ENCODE measurements around the gene SNTG2. TPM values are rescaled to one million over a fixed set of nuclear protein-coding genes. Genes with fewer than 3 reads are reported as not detected.

Gene SNTG2
- total RNA-seq, 2 experiments from 2014 or later, result not detected

DNA sequence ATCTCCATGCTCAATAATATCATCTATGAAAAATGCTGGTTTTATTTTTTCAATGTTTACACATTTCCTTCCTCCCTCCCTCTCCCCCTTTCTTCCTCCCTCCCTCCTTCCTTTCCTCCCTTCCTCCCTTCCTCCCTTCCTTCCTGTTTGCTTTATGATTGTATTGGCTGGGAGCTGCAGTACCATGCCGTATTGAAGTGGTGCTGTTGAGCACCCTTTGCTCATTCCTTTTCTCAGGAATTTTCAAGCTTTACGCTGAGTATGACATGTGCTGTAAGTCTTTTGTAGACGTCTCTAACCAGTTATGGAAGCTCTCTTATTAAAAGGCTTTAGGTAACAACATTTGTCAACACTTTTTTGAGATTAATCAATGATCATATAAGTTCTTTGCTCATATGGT is 100.4 kb downstream of the SNTG2 start:
- no peaks in the 10 kb centered on the region for H3K4me1 ChIP-seq (ENCODE audit: insufficient read depth, low read length, poor library complexity, severe bottlenecking)
- H3K27ac ChIP-seq (ENCODE audit: low read depth, low read length, poor library complexity, severe bottlenecking), result no peak overlapping the region
- no TSS peak for BruUV-seq (replicated peaks)
- H3K9me3 ChIP-seq (ENCODE audit: low read length), result no peaks in the 10 kb centered on the region
- H3K4me2 ChIP-seq (ENCODE audit: low read length), result no peak overlapping the region
- ChIA-PET CTCF (ENCODE audit: unreplicated experiment) (no interaction called here), POLR2A (interaction anchor here (0.6 kb wide), 2 partner anchors 11 to 320 kb away, joined by 3 to 5 read pairs; no protein-coding TSS in a partner anchor)
- H3K9me2 ChIP-seq (ENCODE audit: insufficient read depth, low read length), result no peaks in the 10 kb centered on the region
- H4K20me1 ChIP-seq (ENCODE audit: insufficient read depth, low read length), result no peaks in the 10 kb centered on the region
- no peaks in the 10 kb centered on the region for H3K36me3 ChIP-seq (ENCODE audit: insufficient read depth, low read length)
- H3K79me2 ChIP-seq (ENCODE audit: insufficient read depth, low read depth, low read length), result no peaks in the 10 kb centered on the region
- intact Hi-C loops (cut with micrococcal nuclease; ENCODE audit: unreplicated experiment), result no loop called here
- no peak for DNase-seq (ENCODE audit: low spot score)
- H2AFZ ChIP-seq (ENCODE audit: low read length), result no peak overlapping the region
- no peak overlapping the region for H3K4me3 ChIP-seq (ENCODE audit: low read depth, low read length, poor library complexity, severe bottlenecking)
- TF ChIP-seq, protein P1, sequence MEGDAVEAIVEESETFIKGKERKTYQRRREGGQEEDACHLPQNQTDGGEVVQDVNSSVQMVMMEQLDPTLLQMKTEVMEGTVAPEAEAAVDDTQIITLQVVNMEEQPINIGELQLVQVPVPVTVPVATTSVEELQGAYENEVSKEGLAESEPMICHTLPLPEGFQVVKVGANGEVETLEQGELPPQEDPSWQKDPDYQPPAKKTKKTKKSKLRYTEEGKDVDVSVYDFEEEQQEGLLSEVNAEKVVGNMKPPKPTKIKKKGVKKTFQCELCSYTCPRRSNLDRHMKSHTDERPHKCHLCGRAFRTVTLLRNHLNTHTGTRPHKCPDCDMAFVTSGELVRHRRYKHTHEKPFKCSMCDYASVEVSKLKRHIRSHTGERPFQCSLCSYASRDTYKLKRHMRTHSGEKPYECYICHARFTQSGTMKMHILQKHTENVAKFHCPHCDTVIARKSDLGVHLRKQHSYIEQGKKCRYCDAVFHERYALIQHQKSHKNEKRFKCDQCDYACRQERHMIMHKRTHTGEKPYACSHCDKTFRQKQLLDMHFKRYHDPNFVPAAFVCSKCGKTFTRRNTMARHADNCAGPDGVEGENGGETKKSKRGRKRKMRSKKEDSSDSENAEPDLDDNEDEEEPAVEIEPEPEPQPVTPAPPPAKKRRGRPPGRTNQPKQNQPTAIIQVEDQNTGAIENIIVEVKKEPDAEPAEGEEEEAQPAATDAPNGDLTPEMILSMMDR (conservative IDR thresholded peaks at IDR 0.05; ENCODE audit: low read length), result no peak
- TF ChIP-seq EZH2phosphoT487 (IDR thresholded peaks at IDR 0.05; ENCODE audit: borderline replicate concordance, low read depth, low read length), result no peak

DNA sequence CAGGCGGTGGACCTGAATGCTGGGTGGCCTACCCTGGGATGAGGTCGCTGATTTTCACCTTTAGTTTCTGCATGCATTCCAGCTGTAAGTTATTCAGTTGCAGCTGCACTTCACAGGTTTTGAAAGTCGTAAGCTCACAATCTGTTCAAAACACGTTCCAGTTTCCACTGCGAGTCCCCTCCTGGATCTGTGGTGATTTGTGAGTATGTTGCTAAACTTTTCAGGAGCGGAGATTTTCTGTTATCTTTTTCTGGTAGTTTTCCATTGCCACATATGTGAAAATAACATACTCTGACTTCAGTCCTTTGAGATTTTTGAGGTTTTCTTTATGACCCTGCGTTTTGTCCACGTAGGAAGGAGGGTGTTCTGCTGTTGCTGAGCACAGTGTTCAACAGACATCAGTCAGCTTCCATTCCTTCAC is 102.1 kb downstream of the SNTG2 start:
- Histone ChIP-seq H3K4me3 (ENCODE audit: low read depth, low read length, poor library complexity, severe bottlenecking) (no peak overlapping the region), H3K27ac (ENCODE audit: low read depth, low read length, poor library complexity, severe bottlenecking) (no peak overlapping the region), H4K20me1 (ENCODE audit: insufficient read depth, low read length) (no peaks in the 10 kb centered on the region), H3K4me2 (ENCODE audit: low read length) (no peak overlapping the region), H3K36me3 (ENCODE audit: insufficient read depth, low read length) (no peaks in the 10 kb centered on the region), H3K79me2 (ENCODE audit: insufficient read depth, low read depth, low read length) (no peaks in the 10 kb centered on the region), H3K9me2 (ENCODE audit: insufficient read depth, low read length) (no peaks in the 10 kb centered on the region), H2AFZ (ENCODE audit: low read length) (no peak overlapping the region), H3K9me3 (ENCODE audit: low read length) (no peaks in the 10 kb centered on the region), H3K4me1 (ENCODE audit: insufficient read depth, low read length, poor library complexity, severe bottlenecking) (no peaks in the 10 kb centered on the region)
- no TSS peak for BruUV-seq (replicated peaks)
- no peak for DNase-seq (ENCODE audit: low spot score)
- ChIA-PET CTCF (ENCODE audit: unreplicated experiment) (no interaction called here), POLR2A (no interaction called here)
- intact Hi-C loops (cut with micrococcal nuclease; ENCODE audit: unreplicated experiment), result no loop called here
- TF ChIP-seq, protein P1 (conservative IDR thresholded peaks at IDR 0.05; ENCODE audit: low read length), result no peak
- no peak for TF ChIP-seq EZH2phosphoT487 (IDR thresholded peaks at IDR 0.05; ENCODE audit: borderline replicate concordance, low read depth, low read length)

DNA sequence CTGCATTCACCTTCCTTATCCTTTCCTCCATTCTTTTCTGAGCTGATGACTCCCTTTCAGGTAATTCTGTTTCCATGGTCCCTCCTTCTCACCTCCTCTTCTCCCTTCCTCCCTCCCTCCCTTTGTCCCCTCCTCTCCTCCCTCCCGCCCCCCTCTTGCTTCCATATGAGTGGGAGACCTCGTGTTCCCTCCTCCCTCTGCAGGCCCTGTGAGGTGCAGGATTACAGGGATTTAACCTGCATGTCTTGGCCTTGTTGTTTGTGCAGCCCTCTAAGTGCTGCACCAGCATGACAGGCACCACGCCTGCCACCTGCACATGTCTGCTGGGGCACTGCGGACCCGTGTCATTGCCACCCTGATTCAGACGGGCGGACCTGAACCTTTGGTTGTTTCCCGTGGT is 103.1 kb downstream of the SNTG2 start:
- H2AFZ ChIP-seq (ENCODE audit: low read length), result no peak overlapping the region
- no peaks in the 10 kb centered on the region for H3K9me2 ChIP-seq (ENCODE audit: insufficient read depth, low read length)
- TF ChIP-seq EZH2phosphoT487 (IDR thresholded peaks at IDR 0.05; ENCODE audit: borderline replicate concordance, low read depth, low read length), result no peak
- TF ChIP-seq, protein P1 (conservative IDR thresholded peaks at IDR 0.05; ENCODE audit: low read length), result no peak
- ChIA-PET POLR2A (no interaction called here), CTCF (ENCODE audit: unreplicated experiment) (no interaction called here)
- intact Hi-C loops (cut with micrococcal nuclease; ENCODE audit: unreplicated experiment), result no loop called here
- no peak for DNase-seq (ENCODE audit: low spot score)
- no peak overlapping the region for H3K27ac ChIP-seq (ENCODE audit: low read depth, low read length, poor library complexity, severe bottlenecking)
- no peak overlapping the region for H3K4me2 ChIP-seq (ENCODE audit: low read length)
- H3K79me2 ChIP-seq (ENCODE audit: insufficient read depth, low read depth, low read length), result no peaks in the 10 kb centered on the region
- H3K9me3 ChIP-seq (ENCODE audit: low read length), result no peaks in the 10 kb centered on the region
- H3K4me3 ChIP-seq (ENCODE audit: low read depth, low read length, poor library complexity, severe bottlenecking), result no peak overlapping the region
- no peaks in the 10 kb centered on the region for H4K20me1 ChIP-seq (ENCODE audit: insufficient read depth, low read length)
- BruUV-seq (replicated peaks), result no TSS peak
- H3K4me1 ChIP-seq (ENCODE audit: insufficient read depth, low read length, poor library complexity, severe bottlenecking), result no peaks in the 10 kb centered on the region
- H3K36me3 ChIP-seq (ENCODE audit: insufficient read depth, low read length), result no peaks in the 10 kb centered on the region
